ENCODE results near the gene DNAH1.

Gene DNAH1

DNA sequence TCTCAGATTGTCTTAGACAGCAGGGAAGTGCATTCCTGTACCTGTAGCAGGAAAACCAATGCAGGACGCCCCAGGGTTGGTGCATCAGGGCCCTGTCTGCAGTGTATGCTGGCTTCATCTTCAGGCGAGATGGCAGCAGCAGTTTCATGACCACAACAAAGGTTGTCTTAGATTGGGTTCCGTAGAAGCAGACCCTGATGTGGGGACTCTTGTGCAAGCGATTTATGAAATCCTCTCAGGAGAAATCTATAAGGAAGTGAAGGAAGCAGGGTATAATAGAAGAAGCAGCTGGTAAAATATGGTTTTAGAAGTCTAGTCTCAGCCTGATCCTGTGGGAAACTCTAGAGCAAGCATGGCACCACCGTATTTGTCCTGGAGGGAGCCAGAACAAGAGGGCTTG is 25.0 kb downstream of the DNAH1 start:
- TF ChIP-seq, protein P1, sequence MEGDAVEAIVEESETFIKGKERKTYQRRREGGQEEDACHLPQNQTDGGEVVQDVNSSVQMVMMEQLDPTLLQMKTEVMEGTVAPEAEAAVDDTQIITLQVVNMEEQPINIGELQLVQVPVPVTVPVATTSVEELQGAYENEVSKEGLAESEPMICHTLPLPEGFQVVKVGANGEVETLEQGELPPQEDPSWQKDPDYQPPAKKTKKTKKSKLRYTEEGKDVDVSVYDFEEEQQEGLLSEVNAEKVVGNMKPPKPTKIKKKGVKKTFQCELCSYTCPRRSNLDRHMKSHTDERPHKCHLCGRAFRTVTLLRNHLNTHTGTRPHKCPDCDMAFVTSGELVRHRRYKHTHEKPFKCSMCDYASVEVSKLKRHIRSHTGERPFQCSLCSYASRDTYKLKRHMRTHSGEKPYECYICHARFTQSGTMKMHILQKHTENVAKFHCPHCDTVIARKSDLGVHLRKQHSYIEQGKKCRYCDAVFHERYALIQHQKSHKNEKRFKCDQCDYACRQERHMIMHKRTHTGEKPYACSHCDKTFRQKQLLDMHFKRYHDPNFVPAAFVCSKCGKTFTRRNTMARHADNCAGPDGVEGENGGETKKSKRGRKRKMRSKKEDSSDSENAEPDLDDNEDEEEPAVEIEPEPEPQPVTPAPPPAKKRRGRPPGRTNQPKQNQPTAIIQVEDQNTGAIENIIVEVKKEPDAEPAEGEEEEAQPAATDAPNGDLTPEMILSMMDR (IDR thresholded peaks at IDR 0.05; ENCODE audit: unreplicated experiment in 3 of 3) = no peak
- Mint-ChIP-seq H3K4me3 (no peak overlapping the region), H3K36me3 (ENCODE audit: low read depth) (peaks cover 4% of the 10 kb centered on the region), H3K9me3 (no peaks in the 10 kb centered on the region), H3K4me1 (no peaks in the 10 kb centered on the region), H3K27me3 (ENCODE audit: low read depth) (no peaks in the 10 kb centered on the region), H3K27ac (no peak overlapping the region)

DNA sequence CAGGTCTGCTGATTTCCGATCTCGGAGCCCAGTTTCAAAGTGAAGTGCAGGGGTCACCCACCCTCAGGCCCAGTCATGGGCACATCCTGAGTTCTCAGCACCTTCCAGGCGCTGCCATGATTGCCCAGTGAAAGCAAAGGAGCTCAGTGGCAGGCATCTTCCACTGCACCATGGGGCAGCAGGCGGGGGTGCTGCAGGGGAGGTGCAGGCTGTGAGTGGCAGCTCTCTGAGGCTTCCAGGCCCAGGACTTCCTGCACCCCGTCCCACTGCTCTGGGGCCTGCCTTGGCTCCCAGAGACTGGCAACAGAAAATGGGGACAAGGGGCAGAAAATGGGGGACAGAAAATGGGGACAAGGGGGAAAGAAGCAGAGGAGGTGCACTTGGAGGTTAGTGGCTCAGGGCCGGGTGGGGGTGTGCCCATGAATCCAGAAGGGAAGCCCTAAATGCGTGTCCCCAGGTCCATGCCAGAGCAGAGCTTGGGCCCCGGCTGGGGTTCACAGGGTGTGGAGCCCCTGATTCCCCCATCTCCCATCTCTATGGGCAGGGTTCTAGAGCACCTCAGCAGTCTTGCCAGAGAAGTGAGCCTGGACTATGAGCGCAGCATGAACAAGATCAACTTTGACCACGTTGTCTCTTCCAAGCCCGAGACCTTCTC is 28.0 kb downstream of the DNAH1 start:
- Mint-ChIP-seq H3K27ac (no peak overlapping the region), H3K9me3 (no peaks in the 10 kb centered on the region), H3K36me3 (ENCODE audit: low read depth) (peaks cover 4% of the 10 kb centered on the region), H3K4me1 (no peaks in the 10 kb centered on the region), H3K4me3 (no peak overlapping the region), H3K27me3 (ENCODE audit: low read depth) (no peaks in the 10 kb centered on the region)
- TF ChIP-seq, protein P1 (IDR thresholded peaks at IDR 0.05; ENCODE audit: unreplicated experiment in 3 of 3) = no peak

GRCh38 chr3:52345521-52346109 is 29.5 kb downstream of the DNAH1 start:
- H3K4me1 Mint-ChIP-seq = no peaks in the 10 kb centered on the region
- H3K4me3 Mint-ChIP-seq = no peak overlapping the region
- H3K27me3 Mint-ChIP-seq (ENCODE audit: low read depth) = no peaks in the 10 kb centered on the region
- TF ChIP-seq, protein P1 (IDR thresholded peaks at IDR 0.05; ENCODE audit: unreplicated experiment in 3 of 3) = no peak
- H3K36me3 Mint-ChIP-seq (ENCODE audit: low read depth) = no peaks in the 10 kb centered on the region
- H3K9me3 Mint-ChIP-seq = no peaks in the 10 kb centered on the region
- H3K27ac Mint-ChIP-seq = no peak overlapping the region

DNA sequence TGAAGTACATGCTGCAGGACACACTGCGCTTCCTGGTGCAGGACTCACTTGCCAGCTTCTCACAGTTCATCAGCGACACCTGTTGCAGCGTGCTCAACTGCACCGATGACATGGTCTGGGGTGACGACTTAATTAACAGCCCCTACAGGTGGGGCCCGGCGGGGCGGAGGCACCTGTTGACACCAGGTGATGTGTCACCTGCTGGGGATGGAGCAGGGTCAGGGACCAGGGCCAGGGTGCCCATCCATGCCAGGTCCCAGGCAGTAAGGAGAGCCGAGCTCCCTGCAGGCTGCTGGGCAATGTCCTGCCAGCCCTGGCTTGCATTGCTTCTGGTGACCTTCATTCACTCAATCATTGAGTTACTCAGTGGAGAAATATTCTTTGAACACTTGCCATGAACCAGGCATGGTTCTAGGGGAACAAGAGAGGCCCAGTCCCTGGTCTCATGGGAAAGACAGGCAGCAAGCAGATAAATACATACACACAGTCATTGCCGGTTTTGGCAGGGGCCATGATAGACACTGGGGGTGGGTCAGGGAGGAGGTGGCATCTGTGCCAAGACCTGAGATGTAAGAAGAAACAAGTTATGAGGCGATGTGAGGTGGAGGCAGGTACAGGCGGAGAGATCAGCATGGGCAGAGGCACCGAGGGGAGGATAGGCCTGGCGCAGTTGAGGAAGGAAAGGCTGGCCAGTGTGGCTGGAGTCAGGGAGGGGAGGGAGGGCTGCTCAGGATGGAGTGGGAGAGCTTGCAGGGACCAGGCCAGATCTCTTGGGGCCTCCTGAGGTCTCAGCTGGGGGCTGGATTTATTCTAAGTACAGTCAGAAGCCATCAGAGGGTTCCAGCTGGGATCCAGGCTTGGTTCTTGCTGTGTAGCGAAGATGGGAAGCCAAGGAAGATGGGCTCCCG is 30.8 kb downstream of the DNAH1 start:
- Mint-ChIP-seq H3K27ac (no peak overlapping the region), H3K4me1 (no peaks in the 10 kb centered on the region), H3K4me3 (no peak overlapping the region), H3K9me3 (no peaks in the 10 kb centered on the region), H3K27me3 (ENCODE audit: low read depth) (no peaks in the 10 kb centered on the region), H3K36me3 (ENCODE audit: low read depth) (no peaks in the 10 kb centered on the region)
- TF ChIP-seq, protein P1 (IDR thresholded peaks at IDR 0.05; ENCODE audit: unreplicated experiment in 3 of 3) = no peak

GRCh38 chr3:52347716-52348635 is 31.9 kb downstream of the DNAH1 start:
- Mint-ChIP-seq H3K4me3 (no peak overlapping the region), H3K4me1 (no peaks in the 10 kb centered on the region), H3K9me3 (no peaks in the 10 kb centered on the region), H3K27me3 (ENCODE audit: low read depth) (no peaks in the 10 kb centered on the region), H3K27ac (no peak overlapping the region), H3K36me3 (ENCODE audit: low read depth) (no peaks in the 10 kb centered on the region)
- TF ChIP-seq, protein P1 (IDR thresholded peaks at IDR 0.05; ENCODE audit: unreplicated experiment in 3 of 3) = no peak

All from nephron (organoid).